Measurements from ENCODE around the gene UPK1B. TPM values are rescaled to one million over a fixed set of nuclear protein-coding genes. Genes with fewer than 3 reads are reported as not detected.

Gene UPK1B
- total RNA-seq, 1 donor from 2014 or later = not detected

DNA sequence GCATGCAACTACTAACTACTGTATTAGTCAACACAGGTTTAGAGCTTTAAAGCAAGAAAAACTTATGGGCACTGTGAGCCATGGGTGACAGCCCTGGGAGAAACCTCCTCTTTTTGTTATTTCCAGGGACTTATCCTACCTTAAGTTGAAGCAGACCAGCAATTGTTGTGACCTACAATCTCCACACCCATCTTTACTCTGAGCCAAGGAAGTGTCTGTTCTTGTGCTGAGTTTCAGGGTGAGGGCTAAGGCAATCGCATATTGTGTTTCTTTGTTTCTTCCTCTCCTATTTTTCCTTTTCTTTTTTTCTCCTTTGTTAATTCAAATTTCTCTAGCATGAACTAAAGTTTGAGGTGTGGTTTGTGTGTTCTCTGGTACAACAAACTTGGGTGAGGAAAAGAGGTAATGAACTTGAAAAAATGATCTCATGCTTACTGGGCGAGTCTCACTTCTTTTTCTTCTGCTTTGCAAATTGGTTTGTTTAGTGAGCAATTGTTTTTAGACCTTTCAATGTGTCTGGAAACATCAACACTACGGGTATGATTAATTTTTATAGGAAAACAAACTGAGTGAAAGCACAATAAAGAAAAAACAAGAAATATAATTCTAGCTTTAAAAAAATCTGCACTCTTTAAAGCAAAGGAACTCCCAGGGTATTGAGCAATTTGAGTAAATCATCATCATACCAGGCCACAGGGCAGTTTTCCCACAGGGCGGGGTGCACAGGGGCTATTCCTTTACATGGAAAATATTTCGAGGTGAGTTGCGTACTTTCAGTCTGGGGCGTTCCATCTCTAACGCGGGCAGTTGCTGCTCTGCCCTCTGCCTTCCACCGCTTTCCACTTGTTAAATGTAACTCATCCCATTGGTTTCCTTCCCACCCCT lies 2.7 kb downstream of the UPK1B start:
- DNase-seq (ENCODE audit: low spot score) (no peak), ATAC-seq (no peak)

- DNase-seq (ENCODE audit: low spot score) (no peak), ATAC-seq (no peak)
Observed at GRCh38 chr3:119176778-119177177, 3.4 kb downstream of the UPK1B start.

- ATAC-seq (no peak), DNase-seq (ENCODE audit: low spot score) (no peak)
Observed at GRCh38 chr3:119177321-119177720, 3.9 kb downstream of the UPK1B start.

DNA sequence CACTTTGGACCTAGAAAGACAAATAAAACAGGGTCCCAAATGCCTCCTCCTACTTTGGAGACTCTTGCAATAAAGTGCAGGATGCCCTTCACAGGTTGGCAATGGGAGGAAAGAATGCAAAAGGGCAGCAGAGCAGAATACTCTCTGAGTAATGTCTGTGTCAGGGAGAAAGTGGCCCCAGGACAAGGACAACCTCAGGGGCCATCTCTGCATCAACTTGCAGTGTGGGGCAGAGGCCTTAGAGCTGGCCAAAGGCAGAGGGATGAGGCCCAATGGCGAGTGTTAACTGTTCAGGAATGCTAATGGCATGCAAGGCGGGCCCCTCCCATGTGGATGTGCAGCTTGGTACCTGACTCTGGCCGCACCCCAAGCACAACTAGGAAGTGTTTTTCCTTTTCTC lies 8.4 kb downstream of the UPK1B start:
- ATAC-seq (no peak), DNase-seq (ENCODE audit: low spot score) (no peak)

GRCh38 chr3:119184111-119184510 lies 10.7 kb downstream of the UPK1B start:
- DNase-seq (ENCODE audit: low spot score) (no peak), ATAC-seq (no peak)

DNA sequence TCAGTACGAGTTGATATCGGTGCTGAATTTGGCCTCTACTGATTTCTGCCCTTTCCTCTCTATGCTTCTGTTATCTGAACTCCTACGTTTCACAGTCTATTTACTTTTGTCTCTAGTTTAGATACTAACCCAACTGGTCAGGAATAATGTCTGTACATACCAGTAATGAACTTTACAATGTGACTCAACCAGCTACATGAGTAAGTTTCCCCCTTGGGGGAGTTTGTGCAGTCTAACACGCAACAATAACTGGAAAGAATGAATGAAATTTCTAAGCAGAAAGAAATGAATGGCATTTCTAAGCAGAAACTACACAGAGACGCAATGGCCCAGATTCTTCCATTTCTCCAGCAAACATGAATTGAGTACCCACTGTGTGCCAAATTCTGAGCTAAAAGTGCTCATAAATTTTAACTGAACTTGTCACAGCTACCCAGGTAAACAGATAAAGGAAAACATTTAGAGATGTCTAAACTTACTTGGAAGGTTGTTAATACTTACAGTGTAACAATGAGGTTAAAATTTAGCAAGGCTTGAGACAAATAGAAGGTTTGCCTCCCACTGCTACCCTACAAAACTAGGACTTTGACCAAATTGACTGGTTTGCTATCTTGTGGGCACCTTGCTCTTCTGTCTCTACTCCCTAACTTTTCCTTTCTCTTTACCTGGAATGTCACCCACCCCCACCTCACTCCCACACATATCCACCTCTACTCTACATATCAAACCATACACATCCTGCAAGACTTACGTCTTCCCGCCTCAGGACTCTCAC lies 11.6 kb downstream of the UPK1B start:
- no peak for ATAC-seq
- DNase-seq (ENCODE audit: low spot score) = no peak

GRCh38 chr3:119187266-119187665 lies 13.9 kb downstream of the UPK1B start:
- ATAC-seq (no peak), DNase-seq (ENCODE audit: low spot score) (no peak)

GRCh38 chr3:119191800-119192199 lies 18.4 kb downstream of the UPK1B start:
- no peak for DNase-seq (ENCODE audit: low spot score)
- no peak for ATAC-seq

DNA sequence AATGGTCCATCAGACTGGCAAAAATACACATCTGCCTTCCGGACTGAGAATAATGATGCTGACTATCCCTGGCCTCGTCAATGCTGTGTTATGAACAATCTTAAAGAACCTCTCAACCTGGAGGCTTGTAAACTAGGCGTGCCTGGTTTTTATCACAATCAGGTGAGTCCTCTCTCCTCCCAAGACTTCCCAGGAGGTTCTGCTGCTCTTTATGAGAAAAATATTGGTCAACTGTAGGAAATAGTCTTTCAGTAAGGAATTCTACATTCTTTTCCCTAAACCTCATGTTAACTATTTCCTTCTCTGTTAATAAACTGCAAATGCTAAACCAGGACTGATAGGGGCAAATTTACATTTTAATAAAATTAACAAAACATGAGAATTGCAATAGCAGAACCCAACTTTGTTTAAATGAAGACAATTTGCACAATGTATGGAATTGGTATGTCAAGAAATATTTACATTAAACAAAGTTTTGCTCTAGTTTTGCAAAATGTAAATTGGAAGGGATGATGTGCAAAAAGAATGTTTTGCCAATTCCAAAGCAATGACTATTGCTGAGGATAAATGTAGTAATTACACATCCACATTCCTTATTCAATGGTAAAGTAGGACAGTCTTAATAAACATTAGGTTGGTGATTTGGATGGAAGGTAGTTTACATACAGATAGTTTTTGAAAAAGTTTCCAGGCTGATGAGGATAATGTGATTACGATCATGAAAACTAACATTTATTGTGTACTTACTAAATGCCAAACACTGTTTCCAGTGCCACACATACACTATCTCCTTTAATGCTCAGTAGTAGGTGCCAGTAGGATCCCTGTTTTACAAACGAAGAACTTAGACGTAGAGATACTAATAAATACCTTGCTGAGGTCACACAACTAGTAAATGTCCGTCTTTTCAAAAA lies 21.1 kb downstream of the UPK1B start:
- DNase-seq (ENCODE audit: low spot score) (no peak), ATAC-seq (no peak)

DNA sequence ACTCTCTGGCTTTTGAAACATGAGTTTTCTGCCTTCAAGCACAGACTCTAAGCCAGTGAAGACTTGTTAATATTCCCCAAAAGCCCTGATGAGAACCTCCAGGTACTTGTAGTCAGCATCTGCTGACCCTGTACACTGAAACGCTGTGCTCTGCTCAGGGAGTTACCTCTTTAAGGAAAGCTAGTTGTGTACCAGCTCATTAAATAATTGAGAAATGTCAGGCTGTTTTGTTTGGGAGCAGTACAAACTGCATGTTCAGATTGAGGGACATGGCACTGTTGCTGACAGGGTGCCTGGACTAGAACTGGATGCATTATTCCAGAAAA lies 21.7 kb downstream of the UPK1B start:
- ATAC-seq (no peak), DNase-seq (ENCODE audit: low spot score) (no peak)

- no peak for ATAC-seq
Observed at GRCh38 chr3:119195911-119196310, 22.5 kb downstream of the UPK1B start.

DNA sequence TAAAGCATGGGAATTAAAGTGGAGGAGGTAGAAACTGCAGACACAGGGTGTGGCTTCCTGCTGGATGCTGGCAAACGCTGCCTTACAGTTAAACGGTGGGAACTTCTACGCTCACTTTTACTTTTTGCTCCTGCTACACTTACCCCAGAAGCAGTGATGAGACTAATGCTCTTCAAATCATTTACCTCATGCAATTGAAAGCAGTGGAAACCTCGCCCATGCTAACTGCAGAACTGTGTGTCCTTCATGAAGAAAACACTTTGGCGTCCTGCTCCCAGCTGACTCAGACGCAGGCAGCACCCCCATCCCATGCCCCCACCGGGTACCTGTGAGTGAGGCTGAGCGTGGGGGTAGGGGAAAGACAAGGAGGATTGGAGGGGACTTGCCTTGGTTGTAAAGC lies 31.8 kb downstream of the UPK1B start:
- ATAC-seq = no peak
- DNase-seq (ENCODE audit: low spot score) = no peak

More at GRCh38 chr3:119195911-119196310, 22.5 kb downstream of the UPK1B start:
- DNase-seq (ENCODE audit: low spot score) = no peak

DNA sequence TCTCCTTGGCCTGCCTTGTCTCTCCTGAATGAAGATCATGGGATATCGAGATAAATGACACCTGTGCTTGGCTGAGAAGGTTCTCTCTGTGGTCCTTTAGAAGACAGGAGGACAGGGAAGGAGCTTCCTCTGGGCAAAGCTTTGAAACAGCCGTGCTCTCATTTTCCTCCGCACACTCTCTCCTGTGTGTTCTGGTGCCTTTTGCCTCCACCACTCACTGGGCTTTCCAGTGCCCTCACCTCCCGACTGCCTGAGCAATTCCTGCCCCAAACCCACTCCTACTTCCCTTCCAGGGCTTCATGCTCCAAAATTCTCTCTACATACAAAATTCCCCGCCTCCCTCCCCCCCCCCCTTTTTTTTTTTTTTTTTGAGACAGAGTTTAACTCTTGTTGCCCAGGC lies 32.3 kb downstream of the UPK1B start:
- DNase-seq (ENCODE audit: low spot score) (no peak), ATAC-seq (no peak)

GRCh38 chr3:119206611-119207511 lies 33.5 kb downstream of the UPK1B start:
- no peak for DNase-seq (ENCODE audit: low spot score)
- peak; percentile 24 for ATAC-seq

GRCh38 chr3:119207512-119207875 lies 34.1 kb downstream of the UPK1B start:
- ATAC-seq = no peak

DNA sequence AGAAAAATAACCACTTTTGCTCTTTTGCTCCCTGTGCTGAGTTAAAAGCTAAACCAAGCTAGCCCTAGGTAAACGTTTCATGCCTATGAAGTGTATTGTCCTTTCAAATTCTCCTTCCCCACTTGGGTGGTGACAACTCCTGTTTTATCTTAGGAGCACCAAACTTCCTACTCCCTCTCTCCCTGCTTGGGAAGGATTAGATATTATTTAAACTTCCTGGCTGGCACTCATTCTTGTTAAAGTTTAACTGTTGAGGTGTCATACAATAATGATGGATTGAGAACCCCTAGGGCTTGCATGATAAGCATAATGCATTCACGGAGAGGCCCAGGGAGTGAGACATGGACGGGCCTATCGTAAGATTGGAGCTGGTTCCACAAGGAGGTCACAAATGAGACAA lies 37.8 kb downstream of the UPK1B start:
- ATAC-seq (peak; percentile 16), DNase-seq (ENCODE audit: low spot score) (no peak)

More at GRCh38 chr3:119207512-119207875, 34.1 kb downstream of the UPK1B start:
- no peak for DNase-seq (ENCODE audit: low spot score)

- DNase-seq (ENCODE audit: low spot score) (no peak), ATAC-seq (no peak)
Observed at GRCh38 chr3:119211803-119212202, 38.4 kb downstream of the UPK1B start.

DNA sequence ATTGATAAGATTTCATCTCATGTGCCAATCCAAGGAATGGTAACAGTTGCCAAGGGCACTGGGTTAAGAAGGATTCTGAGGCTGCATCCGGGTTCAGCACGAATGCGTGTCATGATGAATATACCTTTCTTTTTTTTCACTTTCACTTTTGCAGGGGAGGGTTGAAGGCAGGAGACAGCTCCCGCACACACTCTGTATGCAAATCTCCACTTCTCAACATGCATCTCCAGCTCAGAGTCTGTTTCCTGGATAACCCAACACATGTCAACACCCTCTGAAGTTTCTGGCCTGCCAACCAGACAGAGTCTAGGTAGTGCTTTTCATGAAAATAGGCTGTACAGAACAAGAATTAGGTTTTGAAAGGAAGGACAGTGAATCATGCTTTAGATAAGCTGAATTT lies 45.7 kb downstream of the UPK1B start:
- no peak for DNase-seq (ENCODE audit: low spot score)
- no peak for ATAC-seq

DNA sequence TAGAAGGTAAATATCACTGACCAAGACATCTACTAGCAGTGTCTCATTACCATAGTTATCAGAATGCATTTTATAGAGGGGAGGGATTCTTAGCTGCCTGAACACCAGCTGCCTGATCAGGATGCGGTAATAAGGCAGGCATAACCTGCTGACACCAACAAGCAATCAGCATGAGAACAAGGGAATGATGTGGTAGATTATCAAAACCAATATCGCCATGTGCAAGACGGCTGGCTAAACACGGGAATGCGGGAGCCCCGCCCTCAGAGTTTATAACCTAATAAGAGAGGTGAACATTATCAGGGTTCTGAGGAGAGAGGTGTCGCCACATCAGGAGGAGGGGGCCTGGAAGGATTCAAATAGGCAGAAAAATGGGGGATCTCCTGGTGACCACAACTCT lies 46.8 kb downstream of the UPK1B start:
- ATAC-seq = no peak
- no peak for DNase-seq (ENCODE audit: low spot score)

- DNase-seq (ENCODE audit: low spot score) (no peak), ATAC-seq (peak; percentile 68)
Observed at GRCh38 chr3:119220970-119221667, 47.7 kb downstream of the UPK1B start.
